Motor neuron (in vitro differentiated cells): ENCODE results near the gene SH3GL2. TPM values are rescaled to one million over a fixed set of nuclear protein-coding genes. Genes with fewer than 3 reads are reported as not detected.
"Not testable (repeated sequence)": the region's sequence is repeated elsewhere in the genome, so short reads cannot be mapped to it uniquely, and the experiment has no call there.

Experiments
- ATAC-seq, 8 experiments: fragments of 200-7000 bp; cut with Tn5 transposase; replicated peaks in 6 of 8; 2 replicates each; pipeline ENCODE4 v1.8.0; 2021; ENCODE audit warnings: mild to moderate bottlenecking in 8 of 8, moderate library complexity in 8 of 8
- H3K27ac ChIP-seq, 2 donors: fragments of 250-450 bp; sonication (Bioruptor Pico); 2 replicates each; pipeline ENCODE4 v1.9.0; 2021; ENCODE audit warnings: antibody characterized with exemption in 2 of 2, mild to moderate bottlenecking in 2 of 2, moderate library complexity in 1 of 2
- H3K4me1 ChIP-seq, 2 donors: fragments of 250-450 bp; sonication (Bioruptor Pico); replicated peaks in 1 of 2; 2 replicates each; pipeline ENCODE4 v1.6.1; 2021; ENCODE audit warnings: antibody characterized with exemption in 2 of 2, mild to moderate bottlenecking in 2 of 2, moderate library complexity in 1 of 2
- H3K4me3 ChIP-seq, 5 donors: fragments of 250-450 bp; sonication (Bioruptor Pico); 2 replicates each; pipeline ENCODE4 v1.9.0; 2021; ENCODE audit warnings: antibody characterized with exemption in 5 of 5, mild to moderate bottlenecking in 5 of 5, moderate library complexity in 4 of 5
- WGBS, 10 experiments: fragments of 450-650 bp; shearing (Covaris generic); methylation state at CpG; one replicate each; pipeline ENCODE4 v1.0.0; 2022; 5-methylcytosine and 5-hydroxymethylcytosine counted together
- in situ Hi-C, 9 experiments: fragments of 400-800 bp; cut with MboI; loops; one replicate each; pipeline ENCODE4 v1.15.0; 2021; ENCODE audit warnings: low sequenced_read_pairs in 9 of 9, low pct_unique_long_range_greater_than_20kb in 2 of 9; ENCODE audit not compliant: unreplicated experiment in 9 of 9
- total RNA-seq, 8 experiments: library from RNA; unstranded; fragments of 300-600 nt; gene quantifications; 2 replicates each; pipeline versions ENCODE4 v1.2.3 to v1.2.4, GENCODE V29; 2022

Gene SH3GL2
- total RNA-seq, 8 experiments from 2014 or later: 0.15 to 27.4 (median 8.5) TPM

GRCh38 chr9:17742067-17742466 lies 163.2 kb downstream of the SH3GL2 start:
- ATAC-seq: peak in 4 of 8 experiments; percentile 47 to 82 (median 60)
- 0 to 43% (median 24%) methylated on average over 1 to 3 of the region's 3 CpGs; no CpG with 5 or more reads in 1 of the 10 experiments for WGBS, 10 experiments
- Histone ChIP-seq H3K4me1 (no peaks in the 10 kb centered on the region), H3K27ac (no peak overlapping the region), H3K4me3 (no peak overlapping the region)
- in situ Hi-C loops: no loop called here

- no peak for ATAC-seq
- H3K27ac ChIP-seq: no peak overlapping the region
- in situ Hi-C loops: no loop called here
These were observed 165.9 kb downstream of the SH3GL2 start for GRCh38 chr9:17744786-17745185.

DNA sequence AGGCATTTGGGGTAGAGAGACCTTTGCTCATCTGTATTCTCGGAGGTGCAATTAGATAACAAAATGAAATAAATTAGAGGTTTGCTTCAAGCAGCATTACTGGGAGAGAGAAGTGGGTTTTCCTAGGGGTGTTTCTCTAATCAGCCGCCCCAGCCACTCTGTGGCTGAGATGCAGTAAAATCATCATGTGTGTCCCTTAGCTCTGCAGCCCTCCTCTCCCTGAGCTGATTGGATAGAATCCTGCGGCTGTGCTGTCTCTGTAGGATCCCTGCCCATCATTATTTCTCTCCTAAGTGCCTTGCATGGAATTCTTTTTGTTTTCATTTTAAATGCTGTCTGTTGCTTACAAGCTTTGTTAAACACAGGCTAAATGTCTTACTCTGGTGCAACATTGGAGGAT lies 171.4 kb downstream of the SH3GL2 start:
- Histone ChIP-seq H3K4me1 (no peaks in the 10 kb centered on the region), H3K4me3 (no peak overlapping the region), H3K27ac (no peak overlapping the region)
- no peak for ATAC-seq
- WGBS, 10 experiments: 3 to 88% (median 45%) methylated on average over 1 to 3 of the region's 3 CpGs; no CpG with 5 or more reads in 2 of the 10 experiments
- in situ Hi-C loops: no loop called here

More at GRCh38 chr9:17744786-17745185, 165.9 kb downstream of the SH3GL2 start:
- Histone ChIP-seq H3K4me3 (no peak overlapping the region), H3K4me1 (no peaks in the 10 kb centered on the region)
- WGBS, 10 experiments: 6 to 86% (median 42%) methylated on average over 1 to 3 of the region's 3 CpGs

- in situ Hi-C loops: no loop called here
- WGBS, 10 experiments: 0 to 100% (median 50%) methylated on average over 1 to 4 of the region's 4 CpGs; no CpG with 5 or more reads in 1 of the 10 experiments
- peak in 1 of 8 experiments; percentile 34 for ATAC-seq
- Histone ChIP-seq H3K4me1 (no peaks in the 10 kb centered on the region), H3K4me3 (no peak overlapping the region), H3K27ac (no peak overlapping the region)
These were observed 172.6 kb downstream of the SH3GL2 start for GRCh38 chr9:17751486-17751885.

- no peak overlapping the region for H3K4me3 ChIP-seq
- in situ Hi-C loops: no loop called here
- ATAC-seq: no peak
- H3K4me1 ChIP-seq: no peaks in the 10 kb centered on the region
- 0 to 79% (median 0%) methylated on average over 1 to 3 of the region's 3 CpGs; no CpG with 5 or more reads in 3 of the 10 experiments for WGBS, 10 experiments
- H3K27ac ChIP-seq: no peak overlapping the region
These were observed 173.2 kb downstream of the SH3GL2 start for GRCh38 chr9:17752021-17752420.

GRCh38 chr9:17757816-17758215 lies 178.9 kb downstream of the SH3GL2 start:
- 8 to 89% (median 40%) methylated on average over 1 to 2 of the region's 2 CpGs; no CpG with 5 or more reads in 5 of the 10 experiments for WGBS, 10 experiments
- no peak for ATAC-seq
- in situ Hi-C loops: no loop called here
- Histone ChIP-seq H3K4me3 (no peak overlapping the region), H3K4me1 (no peaks in the 10 kb centered on the region), H3K27ac (no peak overlapping the region)

- in situ Hi-C loops: no loop called here
- no peak overlapping the region for H3K27ac ChIP-seq
- 50 to 100% (median 100%) methylated on average over 1 to 2 of the region's 2 CpGs; no CpG with 5 or more reads in 1 of the 10 experiments for WGBS, 10 experiments
- H3K4me1 ChIP-seq: no peaks in the 10 kb centered on the region
- H3K4me3 ChIP-seq: no peak overlapping the region
- ATAC-seq: no peak
These were observed 181.4 kb downstream of the SH3GL2 start for GRCh38 chr9:17760250-17760649.

DNA sequence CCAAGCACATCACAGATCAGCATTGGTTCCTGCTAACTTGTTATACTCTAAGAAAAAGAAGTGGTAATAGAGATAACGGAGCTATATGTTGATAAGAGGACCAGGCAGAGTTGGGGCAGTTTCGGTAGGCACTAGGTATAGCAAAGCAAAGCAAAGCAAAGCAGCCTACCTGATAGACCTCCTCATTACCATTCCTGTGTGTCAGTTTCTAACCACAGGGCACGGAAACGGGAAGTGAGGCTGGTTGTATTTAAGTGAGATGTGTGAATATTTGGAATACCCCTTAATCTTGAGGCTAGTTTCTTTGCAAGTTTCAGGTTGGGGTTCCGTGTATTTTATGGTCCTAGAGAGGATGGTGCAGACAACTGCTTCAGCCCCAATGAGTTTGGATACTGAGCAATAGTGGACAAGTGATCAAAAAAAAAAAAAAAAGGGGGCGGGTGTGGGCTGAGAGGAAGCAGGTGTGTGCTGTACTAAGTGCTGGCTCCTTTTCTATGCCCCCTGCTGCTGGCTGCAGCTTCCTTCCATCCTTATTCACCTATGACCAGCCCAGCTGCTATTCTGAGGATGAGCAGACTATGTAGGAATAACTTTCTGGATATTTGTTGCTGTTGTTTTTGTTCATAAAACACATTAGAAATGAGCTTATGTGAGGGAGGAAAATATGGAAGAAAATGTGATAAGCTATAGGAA lies 183.3 kb downstream of the SH3GL2 start:
- no peak for ATAC-seq
- H3K27ac ChIP-seq: no peak overlapping the region
- in situ Hi-C loops: no loop called here
- no peak overlapping the region for H3K4me3 ChIP-seq
- no peaks in the 10 kb centered on the region for H3K4me1 ChIP-seq
- 0 to 100% (median 48%) methylated on average over 1 to 6 of the region's 6 CpGs; no CpG with 5 or more reads in 3 of the 10 experiments for WGBS, 10 experiments

DNA sequence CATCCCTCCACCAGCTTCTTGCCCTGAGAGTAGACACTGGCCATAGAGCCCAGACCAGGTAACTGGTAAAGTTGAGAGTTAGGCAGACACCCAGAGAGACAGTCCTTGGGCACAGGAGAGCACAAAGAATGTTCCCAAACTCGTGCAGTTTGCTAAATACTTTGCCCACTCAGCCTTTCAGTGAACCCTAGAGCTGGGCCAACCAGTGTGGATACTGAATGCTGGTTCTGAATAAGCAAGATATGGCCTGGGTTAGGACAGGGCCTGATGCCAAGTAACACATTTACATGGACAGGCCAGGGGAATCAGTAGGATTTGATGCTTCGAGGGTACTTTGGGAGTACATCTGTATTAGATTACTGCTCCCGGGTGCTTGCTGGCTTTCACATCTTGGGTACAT lies 185.4 kb downstream of the SH3GL2 start:
- H3K27ac ChIP-seq: no peak overlapping the region
- in situ Hi-C loops: no loop called here
- no peak overlapping the region for H3K4me3 ChIP-seq
- ATAC-seq: no peak
- H3K4me1 ChIP-seq: no peaks in the 10 kb centered on the region
- 0 to 67% methylated on average over 1 of the region's 3 CpGs; no CpG with 5 or more reads in 8 of the 10 experiments for WGBS, 10 experiments

DNA sequence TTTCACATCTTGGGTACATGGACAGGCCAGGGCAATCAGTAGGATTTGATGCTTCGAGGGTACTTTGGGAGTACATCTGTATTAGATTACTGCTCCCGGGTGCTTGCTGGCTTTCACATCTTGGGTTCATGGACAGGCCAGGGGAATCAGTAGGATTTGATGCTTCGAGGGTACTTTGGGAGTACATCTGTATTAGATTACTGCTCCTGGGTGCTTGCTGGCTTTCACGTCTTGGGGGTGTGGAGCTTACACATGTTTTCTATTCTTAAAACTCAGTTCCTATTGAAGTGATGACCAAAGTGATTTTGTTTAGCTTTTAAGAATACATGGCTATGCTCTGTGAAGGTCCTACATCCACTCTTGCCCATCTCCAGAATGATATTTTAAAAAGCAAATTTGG lies 186.3 kb downstream of the SH3GL2 start:
- H3K27ac ChIP-seq, H3K4me3 ChIP-seq, H3K4me1 ChIP-seq, in situ Hi-C loops, ATAC-seq: not testable (repeated sequence)
- 0 to 83% (median 20%) methylated on average over 1 of the region's 4 CpGs; no CpG with 5 or more reads in 7 of the 10 experiments for WGBS, 10 experiments

GRCh38 chr9:17772223-17772622 lies 193.4 kb downstream of the SH3GL2 start:
- Histone ChIP-seq H3K4me1 (no peaks in the 10 kb centered on the region), H3K4me3 (no peak overlapping the region), H3K27ac (no peak overlapping the region)
- ATAC-seq: no peak
- in situ Hi-C loops: no loop called here
- WGBS, 10 experiments: 21 to 97% (median 86%) methylated on average over 2 to 3 of the region's 3 CpGs

- no peak for ATAC-seq
- H3K27ac ChIP-seq: no peak overlapping the region
- H3K4me1 ChIP-seq: no peaks in the 10 kb centered on the region
- no peak overlapping the region for H3K4me3 ChIP-seq
- in situ Hi-C loops: loop anchor here in 1 of 9 experiments (25.0 kb wide), 1 partner anchor 238 kb away; no protein-coding TSS in a partner anchor
These were observed 196.8 kb downstream of the SH3GL2 start for GRCh38 chr9:17775656-17776055.

DNA sequence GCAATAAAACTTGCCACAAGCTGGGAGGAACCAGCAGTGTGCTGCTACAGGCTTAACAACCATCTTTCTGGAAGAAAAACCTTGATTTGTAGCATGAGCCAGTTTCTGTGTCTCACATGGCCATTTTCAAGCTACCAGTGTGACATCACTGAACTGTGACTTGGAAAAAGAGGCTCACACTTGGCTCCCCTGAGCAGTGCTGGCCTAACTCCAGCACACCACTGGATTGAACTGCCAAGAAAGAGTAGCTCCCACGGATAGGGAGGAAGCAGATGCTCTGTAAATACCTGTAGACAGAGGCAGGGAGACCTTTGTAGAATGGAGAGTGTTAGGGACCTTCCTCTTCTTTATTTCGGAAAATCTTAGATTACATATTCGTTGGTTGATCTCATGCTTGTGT lies 197.9 kb downstream of the SH3GL2 start:
- WGBS, 10 experiments: 0 to 42% (median 13%) methylated on average over 2 to 3 of the region's 3 CpGs; no CpG with 5 or more reads in 2 of the 10 experiments
- Histone ChIP-seq H3K4me3 (no peak overlapping the region), H3K4me1 (no peaks in the 10 kb centered on the region), H3K27ac (no peak overlapping the region)
- in situ Hi-C loops: loop anchor here in 1 of 9 experiments (25.0 kb wide), 1 partner anchor 239 kb away; no protein-coding TSS in a partner anchor
- peak in 1 of 8 experiments; percentile 68 for ATAC-seq

GRCh38 chr9:17777465-17777864 lies 198.6 kb downstream of the SH3GL2 start:
- 21 to 100% (median 87%) methylated on average over 1 to 3 of the region's 3 CpGs; no CpG with 5 or more reads in 1 of the 10 experiments for WGBS, 10 experiments
- Histone ChIP-seq H3K4me1 (no peaks in the 10 kb centered on the region), H3K27ac (no peak overlapping the region), H3K4me3 (no peak overlapping the region)
- in situ Hi-C loops: loop anchor here in 1 of 9 experiments (25.0 kb wide), 1 partner anchor 240 kb away; no protein-coding TSS in a partner anchor
- no peak for ATAC-seq
